ENCODE results near the gene FAAP20.

FAAP20 gene

DNA sequence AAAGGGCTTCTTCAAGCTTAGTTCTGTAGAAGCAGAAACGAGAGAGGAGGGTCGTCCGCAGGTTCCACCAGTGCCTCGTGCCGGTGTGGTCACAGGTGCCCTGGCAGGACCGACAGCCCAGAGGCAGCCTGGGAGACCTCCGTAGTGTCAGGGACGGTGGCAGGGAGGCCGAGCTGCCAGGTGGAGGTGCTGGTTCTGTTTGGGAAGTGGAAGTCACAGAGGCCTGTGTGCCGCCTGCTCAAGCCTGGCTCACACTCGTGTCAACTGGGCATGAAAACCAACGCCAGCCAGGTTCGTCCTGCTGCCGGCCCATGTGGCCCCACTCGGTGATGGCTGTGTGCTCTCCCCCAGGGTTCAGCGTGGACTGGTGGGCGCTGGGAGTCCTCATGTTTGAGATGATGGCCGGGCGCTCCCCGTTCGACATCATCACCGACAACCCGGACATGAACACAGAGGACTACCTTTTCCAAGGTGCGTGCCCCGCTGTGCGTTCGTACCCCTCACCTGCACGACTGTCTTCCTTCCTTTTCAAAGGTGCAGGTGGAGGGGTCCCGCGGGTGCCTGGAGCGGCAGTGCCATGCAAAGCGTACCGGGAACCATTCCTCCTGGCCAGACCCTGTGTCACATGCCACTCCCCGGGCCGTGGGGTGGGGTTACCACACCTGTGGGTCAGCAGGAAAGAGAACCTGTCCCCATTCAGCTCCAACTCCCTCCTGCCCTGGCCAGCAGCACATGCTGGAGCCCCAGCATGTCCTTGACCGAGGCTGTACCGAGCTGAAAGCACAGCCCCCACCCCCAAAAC is 20.8 kb downstream of the FAAP20 start:
- TF ChIP-seq, protein P1, sequence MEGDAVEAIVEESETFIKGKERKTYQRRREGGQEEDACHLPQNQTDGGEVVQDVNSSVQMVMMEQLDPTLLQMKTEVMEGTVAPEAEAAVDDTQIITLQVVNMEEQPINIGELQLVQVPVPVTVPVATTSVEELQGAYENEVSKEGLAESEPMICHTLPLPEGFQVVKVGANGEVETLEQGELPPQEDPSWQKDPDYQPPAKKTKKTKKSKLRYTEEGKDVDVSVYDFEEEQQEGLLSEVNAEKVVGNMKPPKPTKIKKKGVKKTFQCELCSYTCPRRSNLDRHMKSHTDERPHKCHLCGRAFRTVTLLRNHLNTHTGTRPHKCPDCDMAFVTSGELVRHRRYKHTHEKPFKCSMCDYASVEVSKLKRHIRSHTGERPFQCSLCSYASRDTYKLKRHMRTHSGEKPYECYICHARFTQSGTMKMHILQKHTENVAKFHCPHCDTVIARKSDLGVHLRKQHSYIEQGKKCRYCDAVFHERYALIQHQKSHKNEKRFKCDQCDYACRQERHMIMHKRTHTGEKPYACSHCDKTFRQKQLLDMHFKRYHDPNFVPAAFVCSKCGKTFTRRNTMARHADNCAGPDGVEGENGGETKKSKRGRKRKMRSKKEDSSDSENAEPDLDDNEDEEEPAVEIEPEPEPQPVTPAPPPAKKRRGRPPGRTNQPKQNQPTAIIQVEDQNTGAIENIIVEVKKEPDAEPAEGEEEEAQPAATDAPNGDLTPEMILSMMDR (conservative IDR thresholded peaks at IDR 0.05) = 0 out of 2 replicates have a peak, but pooled peaks have one; percentile 62
- TF ChIP-seq ZFX (IDR thresholded peaks at IDR 0.05) = no peak
- H3K27ac ChIP-seq = no peak overlapping the region

DNA sequence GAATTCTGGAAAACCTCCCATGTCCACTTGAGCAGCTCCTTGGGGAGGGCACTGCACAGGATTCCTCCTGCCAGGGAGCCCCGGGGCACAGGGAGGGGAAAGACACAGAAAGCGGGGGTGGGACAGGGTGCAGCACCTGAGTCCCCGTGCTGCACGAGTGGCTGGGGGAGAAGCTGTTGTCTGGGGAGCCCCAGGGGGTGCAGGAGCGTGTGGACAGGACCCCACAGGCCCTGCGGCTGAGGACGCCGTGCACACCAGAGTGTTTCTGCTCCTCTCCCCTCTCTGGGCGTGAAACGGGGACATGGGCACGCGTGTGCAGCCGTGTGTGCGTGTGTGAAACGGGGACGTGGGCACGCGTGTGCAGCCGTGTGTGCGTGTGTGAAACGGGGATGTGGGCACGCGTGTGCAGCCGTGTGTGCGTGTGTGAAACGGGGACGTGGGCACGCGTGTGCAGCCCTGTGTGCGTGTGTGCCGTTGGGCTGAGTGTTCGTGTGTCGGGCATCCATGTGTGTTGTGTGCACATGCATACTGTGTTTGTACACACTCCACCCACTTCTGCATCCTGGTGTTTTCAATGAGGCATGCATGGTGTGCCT is 21.9 kb downstream of the FAAP20 start:
- no peak overlapping the region for H3K27ac ChIP-seq
- TF ChIP-seq, protein P1 (conservative IDR thresholded peaks at IDR 0.05) = no peak
- TF ChIP-seq ZFX (IDR thresholded peaks at IDR 0.05) = no peak

DNA sequence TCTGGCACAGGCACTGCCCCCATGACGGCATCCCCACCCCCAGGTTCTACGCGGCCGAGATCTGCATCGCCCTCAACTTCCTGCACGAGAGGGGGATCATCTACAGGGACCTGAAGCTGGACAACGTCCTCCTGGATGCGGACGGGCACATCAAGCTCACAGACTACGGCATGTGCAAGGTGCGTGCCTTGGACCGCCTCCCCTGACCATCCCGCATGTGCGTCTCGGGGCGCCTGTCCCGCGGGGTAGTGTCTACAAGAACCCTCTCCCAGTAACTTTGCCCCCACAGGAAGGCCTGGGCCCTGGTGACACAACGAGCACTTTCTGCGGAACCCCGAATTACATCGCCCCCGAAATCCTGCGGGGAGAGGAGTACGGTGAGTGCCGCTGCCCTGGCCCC is 22.6 kb downstream of the FAAP20 start:
- H3K27ac ChIP-seq = no peak overlapping the region
- TF ChIP-seq, protein P1 (conservative IDR thresholded peaks at IDR 0.05) = no peak
- TF ChIP-seq ZFX (IDR thresholded peaks at IDR 0.05) = no peak

DNA sequence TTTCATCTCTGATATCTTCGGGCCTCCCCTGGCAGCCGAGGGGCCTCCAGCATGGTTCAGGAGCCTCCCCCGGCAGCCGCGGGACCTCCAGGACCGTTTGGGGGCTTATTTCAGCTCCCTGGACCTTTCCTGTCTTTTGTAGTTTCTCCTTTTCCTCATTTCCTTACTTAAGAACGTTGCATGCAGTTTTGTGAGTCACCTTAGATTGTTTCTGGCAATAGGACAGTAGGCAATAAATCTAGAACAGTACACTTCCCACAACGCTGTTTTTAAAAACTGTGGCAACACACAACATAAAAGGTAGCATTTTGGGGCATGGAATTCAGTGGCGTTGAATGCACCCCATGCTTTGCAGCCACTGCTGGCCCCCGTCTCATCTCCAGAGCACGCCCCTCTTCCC is 24.4 kb downstream of the FAAP20 start:
- H3K27ac ChIP-seq = no peak overlapping the region
- no peak for TF ChIP-seq ZFX (IDR thresholded peaks at IDR 0.05)
- TF ChIP-seq, protein P1 (conservative IDR thresholded peaks at IDR 0.05) = no peak

DNA sequence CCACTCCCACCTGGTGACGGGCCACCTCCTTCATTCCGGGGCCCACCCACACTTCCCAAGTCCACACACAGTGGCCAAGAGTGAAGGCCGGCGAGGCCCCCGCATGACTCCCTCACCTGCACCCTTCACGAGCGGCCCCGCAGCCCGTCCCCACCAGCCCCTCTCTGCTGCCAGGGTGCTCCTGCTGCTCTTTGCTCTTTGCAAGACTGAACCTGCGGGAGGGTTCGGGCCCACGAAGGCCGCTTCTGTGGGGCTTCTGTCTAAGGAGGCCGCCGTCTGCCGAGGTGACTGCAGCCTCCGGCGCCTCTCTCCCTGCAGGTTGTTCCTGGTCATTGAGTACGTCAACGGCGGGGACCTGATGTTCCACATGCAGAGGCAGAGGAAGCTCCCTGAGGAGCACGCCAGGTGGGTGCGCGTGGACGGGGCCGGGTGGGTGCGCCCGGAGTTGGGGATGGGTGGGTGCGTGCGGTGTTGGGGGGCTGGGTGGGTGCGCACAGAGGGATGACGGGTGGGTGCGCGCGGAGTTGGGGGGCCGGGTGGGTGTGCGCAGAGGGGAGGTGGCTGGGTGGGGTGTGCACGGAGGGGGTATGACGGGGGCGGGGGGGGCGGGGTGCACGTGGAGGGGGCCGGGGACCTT is 25.3 kb downstream of the FAAP20 start:
- TF ChIP-seq, protein P1 (conservative IDR thresholded peaks at IDR 0.05) = no peak
- no peak for TF ChIP-seq ZFX (IDR thresholded peaks at IDR 0.05)
- H3K27ac ChIP-seq = no peak overlapping the region

DNA sequence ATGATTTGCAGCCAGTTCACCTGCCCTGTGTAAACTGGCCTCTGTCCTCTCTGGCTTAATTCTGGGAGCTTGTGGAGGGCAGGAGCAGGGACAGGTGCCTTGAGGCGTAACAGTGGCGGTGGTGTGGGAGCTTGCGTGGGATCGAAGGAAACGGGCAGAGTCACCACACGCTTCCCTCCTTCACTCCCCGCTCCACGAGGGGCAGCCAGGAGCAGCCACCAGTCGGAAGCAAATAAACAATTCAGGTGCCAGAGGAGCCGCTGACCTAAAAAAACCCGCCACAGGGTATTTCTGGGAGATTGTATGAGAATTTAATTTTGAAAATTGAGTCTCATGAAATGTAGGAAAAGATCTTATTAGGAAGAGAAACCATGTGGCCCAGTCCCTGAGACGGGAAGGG is 26.0 kb downstream of the FAAP20 start:
- no peak for TF ChIP-seq ZFX (IDR thresholded peaks at IDR 0.05)
- H3K27ac ChIP-seq = no peak overlapping the region

DNA sequence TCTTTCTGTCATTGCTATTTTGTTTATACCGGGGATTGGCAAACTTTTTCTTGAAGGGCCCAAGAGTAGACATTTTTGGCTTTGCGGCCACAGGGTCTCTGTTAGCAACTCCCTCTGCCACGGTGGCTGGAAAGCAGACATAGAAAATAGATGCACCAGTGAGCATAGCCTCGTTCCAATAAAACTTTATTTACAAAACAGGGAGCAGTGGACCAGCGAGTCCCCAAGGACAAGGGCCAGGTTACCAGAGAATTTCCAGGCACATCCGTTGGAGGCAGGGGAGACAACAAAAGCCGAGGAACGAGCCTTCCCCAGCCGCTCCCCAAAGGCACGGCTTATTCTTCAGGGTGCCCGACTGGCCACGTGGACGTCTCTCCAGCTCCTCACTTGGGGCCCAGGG is 26.5 kb downstream of the FAAP20 start:
- H3K27ac ChIP-seq = no peak overlapping the region
- TF ChIP-seq ZFX (IDR thresholded peaks at IDR 0.05) = no peak
- TF ChIP-seq, protein P1 (conservative IDR thresholded peaks at IDR 0.05) = no peak
